Activated CD8-positive, alpha-beta T cell treated with anti-CD3 and anti-CD28 coated beads, Interleukin-2, amount 10 ng/mL, durations not matched to agents 7 days and 5 days (primary cell): ENCODE results near the gene TTC28. TPM values are rescaled to one million over a fixed set of nuclear protein-coding genes. Genes with fewer than 3 reads are reported as not detected.
A peak's percentile ranks its signal among the peaks of the same experiment; 100 is the strongest.
"Not testable (repeated sequence)": the region's sequence is repeated elsewhere in the genome, so short reads cannot be mapped to it uniquely, and the experiment has no call there.

Experiments
- ATAC-seq: fragments of 150-1000 bp; cut with Tn5 transposase; one replicate; pipeline ENCODE4 v1.10.0; 2021; ENCODE audit warnings: moderate library complexity
- CTCF ChIA-PET: fragments of 350-600 bp; sonication (Branson Sonifier 250); formaldehyde crosslinking; loops from one replicate; lab custom pipeline; 2021; ENCODE audit warnings: antibody characterized with exemption; lab: Charles Lee
- POLR2A ChIA-PET: fragments of 350-600 bp; sonication (Branson Sonifier 250); formaldehyde crosslinking; loops from one replicate; lab custom pipeline; 2021; ENCODE audit warnings: antibody characterized with exemption; lab: Charles Lee
- DNase-seq: peaks from one replicate; pipeline ENCODE4 v3.0.0-alpha.2; 2020
- H3K27ac Mint-ChIP-seq: one replicate; pipeline ENCODE4 v1.8.0; 2021; ENCODE audit warnings: mild to moderate bottlenecking, mixed read lengths
- H3K27me3 Mint-ChIP-seq: one replicate; pipeline ENCODE4 v1.8.0; 2021; ENCODE audit warnings: low read depth, mixed read lengths
- H3K36me3 Mint-ChIP-seq: one replicate; pipeline ENCODE4 v1.8.0; 2021; ENCODE audit warnings: low read depth, mixed read lengths
- H3K4me1 Mint-ChIP-seq: one replicate; pipeline ENCODE4 v1.8.0; 2021; ENCODE audit warnings: low read depth, mixed read lengths
- H3K4me3 Mint-ChIP-seq: one replicate; pipeline ENCODE4 v1.8.0; 2021; ENCODE audit warnings: mild to moderate bottlenecking, mixed read lengths
- H3K9me3 Mint-ChIP-seq: one replicate; pipeline ENCODE4 v1.8.0; 2022; ENCODE audit warnings: mixed read lengths; ENCODE audit not compliant: insufficient read depth
- total RNA-seq, 2 experiments: library from RNA; stranded (reverse); gene quantifications; one replicate each; pipeline ENCODE4 v1.2.3, GENCODE V29; 2021

The TTC28 gene
- total RNA-seq, 2 experiments from 2014 or later: 0.18 to 0.23 TPM

GRCh38 chr22:28706845-28707244, 27.2 kb upstream of the TTC28 start:
- Mint-ChIP-seq H3K4me1 (peaks cover 4% of the 10 kb centered on the region), H3K4me3 (no peak overlapping the region), H3K9me3 (no peaks in the 10 kb centered on the region), H3K27ac (no peak overlapping the region), H3K36me3 (peaks cover 43% of the 10 kb centered on the region), H3K27me3 (no peaks in the 10 kb centered on the region)
- DNase-seq (no peak), ATAC-seq (no peak)
- CTCF ChIA-PET: no interaction called here
- POLR2A ChIA-PET: no interaction called here

DNA sequence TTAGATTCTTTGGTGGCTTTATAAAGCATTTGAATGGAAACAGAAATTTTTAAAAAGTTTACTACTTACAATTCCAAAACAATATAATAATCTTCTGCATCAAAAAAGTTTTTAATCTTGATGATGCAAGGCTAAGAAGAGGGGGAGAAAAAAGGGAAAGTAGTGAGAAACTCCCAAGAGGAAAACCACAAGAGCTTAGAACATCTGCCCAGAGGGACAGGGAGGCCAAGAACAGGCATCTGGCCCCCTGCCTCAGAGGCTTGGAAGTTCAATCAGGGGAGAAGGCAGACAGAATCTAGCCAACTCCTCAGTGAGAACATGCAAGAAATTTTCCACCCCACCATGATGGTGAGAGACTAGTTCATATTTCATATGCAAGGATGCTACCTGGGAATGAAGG, 23.8 kb upstream of the TTC28 start:
- Mint-ChIP-seq H3K27me3 (no peaks in the 10 kb centered on the region), H3K36me3 (peaks cover 37% of the 10 kb centered on the region), H3K9me3 (no peaks in the 10 kb centered on the region), H3K4me1 (no peaks in the 10 kb centered on the region), H3K4me3 (no peak overlapping the region), H3K27ac (no peak overlapping the region)
- DNase-seq (no peak), ATAC-seq (no peak)
- CTCF ChIA-PET: no interaction called here
- POLR2A ChIA-PET: no interaction called here

DNA sequence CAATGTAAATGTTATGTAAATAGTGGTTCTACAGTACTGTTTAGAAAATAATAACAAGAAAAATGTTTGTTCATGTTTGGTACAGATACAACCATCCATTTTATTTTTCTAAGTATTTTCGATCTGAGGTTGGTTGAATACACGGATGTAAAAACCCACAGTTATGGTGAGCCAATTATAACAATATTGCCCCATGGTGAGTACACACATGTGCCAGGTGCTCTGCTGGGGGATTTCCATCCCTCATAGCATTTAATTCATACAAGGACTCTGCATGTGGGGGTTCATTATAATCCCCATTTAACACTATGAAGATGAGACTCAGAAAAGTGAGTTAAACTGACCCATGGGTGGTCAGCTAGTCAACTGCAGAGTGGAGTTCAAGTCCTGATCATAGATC, 23.3 kb upstream of the TTC28 start:
- Mint-ChIP-seq H3K36me3 (peaks cover 35% of the 10 kb centered on the region), H3K9me3 (no peaks in the 10 kb centered on the region), H3K27me3 (no peaks in the 10 kb centered on the region), H3K27ac (no peak overlapping the region), H3K4me1 (no peaks in the 10 kb centered on the region), H3K4me3 (no peak overlapping the region)
- DNase-seq: no peak
- CTCF ChIA-PET: no interaction called here
- ATAC-seq: no peak
- POLR2A ChIA-PET: no interaction called here

DNA sequence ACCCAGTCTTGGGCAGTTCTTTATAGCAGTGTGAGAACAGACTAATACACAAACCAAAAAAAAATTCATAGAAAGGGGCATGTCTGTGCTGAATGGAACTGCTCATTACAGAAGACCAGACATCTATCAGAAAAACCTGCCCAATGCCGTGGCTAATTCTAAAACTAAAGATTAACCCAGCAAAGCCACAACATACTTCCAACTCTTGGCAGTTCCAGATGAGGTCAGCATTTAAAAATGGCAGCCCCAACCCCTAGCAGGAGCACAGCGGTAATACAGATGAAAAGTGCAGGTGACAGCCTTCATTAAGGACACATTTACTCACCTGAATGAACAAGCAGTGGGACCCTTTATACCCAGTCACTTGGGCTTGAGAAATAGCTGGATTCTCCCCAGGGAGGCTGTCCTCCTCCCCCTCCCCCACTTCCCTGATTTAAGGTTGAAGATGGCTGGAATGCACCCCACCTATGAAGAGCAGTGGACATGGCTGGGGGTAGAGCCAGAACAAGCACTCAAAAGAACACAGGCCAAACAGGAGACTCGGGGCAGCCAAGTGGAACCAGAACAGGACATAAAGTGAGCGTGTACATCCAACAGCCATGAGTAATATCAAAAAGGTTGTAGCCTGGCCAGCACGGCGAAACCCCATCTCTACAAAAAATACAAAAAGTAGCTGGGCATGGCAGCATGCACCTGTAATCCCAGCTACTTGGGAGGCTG, 13.6 kb upstream of the TTC28 start:
- H3K4me1 Mint-ChIP-seq, CTCF ChIA-PET, DNase-seq, ATAC-seq, H3K27ac Mint-ChIP-seq, H3K9me3 Mint-ChIP-seq, H3K27me3 Mint-ChIP-seq, POLR2A ChIA-PET, H3K4me3 Mint-ChIP-seq: not testable (repeated sequence)
- peaks cover 48% of the 10 kb centered on the region for H3K36me3 Mint-ChIP-seq

- CTCF ChIA-PET, H3K27ac Mint-ChIP-seq, H3K9me3 Mint-ChIP-seq, DNase-seq, H3K27me3 Mint-ChIP-seq, H3K4me3 Mint-ChIP-seq, POLR2A ChIA-PET, H3K4me1 Mint-ChIP-seq, ATAC-seq: not testable (repeated sequence)
- peaks cover 50% of the 10 kb centered on the region for H3K36me3 Mint-ChIP-seq
Observed at GRCh38 chr22:28689796-28690195, 10.2 kb upstream of the TTC28 start.

DNA sequence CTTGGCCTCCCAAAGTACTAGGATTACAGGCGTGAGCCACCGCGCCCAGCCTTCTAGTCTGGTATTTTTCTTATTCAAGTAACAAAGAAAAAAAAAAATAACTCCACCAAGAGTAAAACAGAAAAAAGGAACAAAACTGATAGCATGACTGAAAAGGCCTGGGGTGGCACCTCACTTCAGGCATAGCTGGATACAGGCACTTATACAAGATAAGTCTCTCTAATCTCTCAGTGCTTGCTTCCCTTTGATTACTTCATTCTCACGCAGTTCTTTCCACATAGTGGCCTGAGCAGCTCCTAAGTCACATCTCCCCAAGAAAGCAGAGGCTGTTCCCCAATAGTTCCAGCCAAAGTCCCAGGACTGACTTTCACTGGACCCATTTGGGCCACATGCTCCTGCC, 3.3 kb upstream of the TTC28 start:
- H3K27me3 Mint-ChIP-seq: peaks cover 53% of the 10 kb centered on the region
- CTCF ChIA-PET, ATAC-seq, H3K27ac Mint-ChIP-seq, DNase-seq, H3K4me3 Mint-ChIP-seq, POLR2A ChIA-PET, H3K9me3 Mint-ChIP-seq: not testable (repeated sequence)
- H3K4me1 Mint-ChIP-seq: peaks cover 11% of the 10 kb centered on the region
- peaks cover 19% of the 10 kb centered on the region for H3K36me3 Mint-ChIP-seq

DNA sequence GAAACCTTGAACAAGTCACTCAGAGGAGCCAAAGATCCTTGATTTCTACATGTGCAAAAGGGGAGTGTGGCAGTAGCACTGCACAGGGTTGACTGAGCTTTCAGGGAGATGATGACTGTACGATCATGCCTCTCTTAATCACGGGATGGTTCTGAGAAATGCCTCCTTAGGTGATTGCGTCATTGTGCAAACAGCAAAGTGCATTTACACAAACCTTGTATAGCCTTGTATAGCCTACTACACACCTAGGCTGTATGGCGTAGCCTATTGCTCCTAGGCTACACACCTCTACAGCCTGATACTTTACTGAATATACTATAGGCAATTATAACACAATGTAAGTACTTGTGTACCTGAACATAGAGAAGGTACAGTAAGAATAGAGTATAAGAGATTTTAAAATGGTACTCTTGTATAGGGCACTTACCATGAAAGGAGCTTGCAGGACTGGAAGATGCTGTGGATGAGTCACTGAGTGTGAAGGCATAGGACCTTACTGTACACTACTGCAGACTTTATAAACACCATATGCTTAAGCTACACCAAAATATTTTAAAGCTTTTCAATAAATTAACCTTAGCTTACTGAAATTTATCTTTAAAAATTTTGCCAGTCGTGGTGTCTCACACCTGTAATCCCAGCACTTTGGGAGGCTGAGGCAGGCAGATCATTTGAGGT, 1.3 kb upstream of the TTC28 start:
- Mint-ChIP-seq H3K4me1 (peaks cover 11% of the 10 kb centered on the region), H3K27me3 (peaks cover 61% of the 10 kb centered on the region)
- H3K9me3 Mint-ChIP-seq, H3K36me3 Mint-ChIP-seq, H3K4me3 Mint-ChIP-seq, H3K27ac Mint-ChIP-seq, DNase-seq, POLR2A ChIA-PET, ATAC-seq: not testable (repeated sequence)
- CTCF ChIA-PET: interaction anchor here (0.6 kb wide), 1 partner anchor 406 kb away, joined by 3 read pairs; no protein-coding TSS in a partner anchor

GRCh38 chr22:28678778-28679610, 646 bp downstream of the TTC28 start:
- CTCF ChIA-PET, H3K36me3 Mint-ChIP-seq, ATAC-seq, H3K27ac Mint-ChIP-seq, H3K9me3 Mint-ChIP-seq, DNase-seq: not testable (repeated sequence)
- H3K4me1 Mint-ChIP-seq: peaks cover 20% of the 10 kb centered on the region
- peaks cover 67% of the 10 kb centered on the region for H3K27me3 Mint-ChIP-seq
- peak overlapping the region; percentile 52 for H3K4me3 Mint-ChIP-seq
- POLR2A ChIA-PET: interaction anchor here (0.5 kb wide), 1 partner anchor 688 kb away, joined by 4 read pairs; no protein-coding TSS in a partner anchor

- H3K9me3 Mint-ChIP-seq, CTCF ChIA-PET: not testable (repeated sequence)
Observed at GRCh38 chr22:28678170-28678569, 1.5 kb downstream of the TTC28 start.

GRCh38 chr22:28674121-28674563, 5.5 kb downstream of the TTC28 start:
- peak; percentile 65 for DNase-seq

More at GRCh38 chr22:28678170-28678569, 1.5 kb downstream of the TTC28 start:
- H3K27ac Mint-ChIP-seq, ATAC-seq, DNase-seq, POLR2A ChIA-PET, H3K36me3 Mint-ChIP-seq, H3K4me3 Mint-ChIP-seq: not testable (repeated sequence)
- peaks cover 66% of the 10 kb centered on the region for H3K27me3 Mint-ChIP-seq
- peaks cover 28% of the 10 kb centered on the region for H3K4me1 Mint-ChIP-seq

DNA sequence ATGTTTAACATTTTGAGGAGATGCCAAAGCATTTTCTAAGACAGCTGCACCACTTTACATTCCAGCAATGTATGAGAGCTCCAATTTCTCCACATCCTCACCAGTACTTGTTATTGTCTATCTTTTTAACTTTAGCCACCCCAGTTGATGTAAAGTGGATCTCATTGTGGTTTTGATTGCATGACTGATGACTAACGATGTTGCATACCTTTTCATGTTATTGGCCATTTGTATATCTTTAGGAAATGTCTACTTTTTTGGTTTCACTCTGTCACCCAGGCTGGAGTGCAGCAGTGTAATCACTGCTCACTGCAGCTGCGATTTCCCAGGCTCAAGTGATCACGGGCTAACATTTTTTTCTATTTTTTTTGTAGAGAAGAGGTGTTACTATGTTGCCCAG, 8.9 kb downstream of the TTC28 start:
- Mint-ChIP-seq H3K27me3 (peaks cover 38% of the 10 kb centered on the region), H3K36me3 (peaks cover 6% of the 10 kb centered on the region), H3K27ac (no peak overlapping the region), H3K4me1 (peaks cover 23% of the 10 kb centered on the region), H3K4me3 (no peak overlapping the region), H3K9me3 (peaks cover 6% of the 10 kb centered on the region)
- ChIA-PET POLR2A (no interaction called here), CTCF (no interaction called here)
- DNase-seq (no peak), ATAC-seq (no peak)

More at GRCh38 chr22:28674121-28674563, 5.5 kb downstream of the TTC28 start:
- POLR2A ChIA-PET: no interaction called here
- peaks cover 6% of the 10 kb centered on the region for H3K36me3 Mint-ChIP-seq
- H3K4me1 Mint-ChIP-seq: peaks cover 29% of the 10 kb centered on the region
- H3K27ac Mint-ChIP-seq: peak overlapping the region; percentile 98
- peak overlapping the region; percentile 82 for H3K4me3 Mint-ChIP-seq
- peaks cover 61% of the 10 kb centered on the region for H3K27me3 Mint-ChIP-seq
- ATAC-seq: peak; percentile 81
- CTCF ChIA-PET: interaction anchor here (2.4 kb wide), 1 partner anchor 156 kb away, joined by 7 read pairs; no protein-coding TSS in a partner anchor
- peaks cover 6% of the 10 kb centered on the region for H3K9me3 Mint-ChIP-seq
